A673 (cell line): ENCODE data around the gene CST5. TPM values are rescaled to one million over a fixed set of nuclear protein-coding genes. Genes with fewer than 3 reads are reported as not detected.
"Not testable (repeated sequence)": the region's sequence is repeated elsewhere in the genome, so short reads cannot be mapped to it uniquely, and the experiment has no call there.

ENCODE experiments used
- BruUV-seq: library from RNA; stranded (reverse); fragments of 400-500 nt; replicated peaks from 2 replicates; lab custom pipeline; 2021; lab: Mats Ljungman, UMichigan
- CTCF ChIA-PET: fragments of 300-600 bp; sonication (Branson Sonifier 250); formaldehyde crosslinking; loops from one replicate; lab custom pipeline; 2022; ENCODE audit warnings: antibody characterized with exemption; lab: Charles Lee
- POLR2A ChIA-PET: fragments of 300-600 bp; sonication (Branson Sonifier 250); formaldehyde crosslinking; loops from one replicate; lab custom pipeline; 2022; ENCODE audit warnings: antibody characterized with exemption; ENCODE audit not compliant: low non-redundant PET; lab: Charles Lee
- DNase-seq: peaks from one replicate; pipeline ENCODE4 v3.0.0-alpha.2; 2015; ENCODE audit warnings: low spot score
- H3K27ac ChIP-seq: fragments of 200-600 bp; sonication (generic); 2 replicates; pipeline ENCODE4 v1.5.1; 2016; ENCODE audit warnings: mixed run types, low read depth, mild to moderate bottlenecking, mixed read lengths, antibody characterized with exemption, low read length; ENCODE audit not compliant: poor library complexity, severe bottlenecking
- H3K27me3 ChIP-seq: fragments of 200-600 bp; sonication (generic); replicated peaks from 2 replicates; pipeline ENCODE4 v1.6.1; 2017; ENCODE audit warnings: mixed run types, low read depth, mild to moderate bottlenecking, mixed read lengths, antibody characterized with exemption, low read length; ENCODE audit not compliant: insufficient read depth, poor library complexity
- H3K36me3 ChIP-seq: fragments of 200-600 bp; sonication (generic); 2 replicates; pipeline ENCODE4 v1.6.1; 2016; ENCODE audit warnings: mixed run types, mild to moderate bottlenecking, mixed read lengths, antibody characterized with exemption, low read length; ENCODE audit not compliant: insufficient read depth, poor library complexity, severe bottlenecking
- H3K4me1 ChIP-seq: fragments of 200-600 bp; sonication (generic); 2 replicates; pipeline ENCODE4 v1.6.1; 2017; ENCODE audit warnings: mixed run types, mild to moderate bottlenecking, mixed read lengths, antibody characterized with exemption, low read length; ENCODE audit not compliant: insufficient read depth, poor library complexity, severe bottlenecking
- H3K4me3 ChIP-seq: fragments of 200-600 bp; sonication (generic); 2 replicates; pipeline ENCODE4 v1.5.1; 2016; ENCODE audit warnings: low read depth, mixed run types, mild to moderate bottlenecking, mixed read lengths, low read length; ENCODE audit not compliant: poor library complexity, severe bottlenecking
- H3K9me3 ChIP-seq: fragments of 200-600 bp; sonication (generic); 2 replicates; pipeline ENCODE4 v1.6.1; 2016; ENCODE audit warnings: mixed run types, low read depth, mild to moderate bottlenecking, mixed read lengths, antibody characterized with exemption, low read length; ENCODE audit not compliant: poor library complexity, severe bottlenecking
- EZH2 ChIP-seq: fragments of 200-600 bp; sonication (generic); IDR thresholded peaks from 2 replicates; pipeline ENCODE4 v1.6.1; 2017; ENCODE audit warnings: borderline replicate concordance, low read depth, mild to moderate bottlenecking, mixed read lengths, antibody characterized with exemption, low read length; ENCODE audit not compliant: poor library complexity, severe bottlenecking
- intact Hi-C: fragments of 100-400 bp; cut with micrococcal nuclease; formaldehyde crosslinking; loops from one replicate; pipeline ENCODE4 v1.10.0; 2022; ENCODE audit not compliant: unreplicated experiment
- total RNA-seq: library from RNA; stranded (reverse); gene quantifications from 2 replicates; pipeline ENCODE4 v1.2.3, GENCODE V29; 2021
- TF ChIP-seq, protein P1 (sequence below): fragments of 300-800, 200-600 bp; sonication (generic); conservative IDR thresholded peaks from 2 replicates; pipeline ENCODE4 v1.5.1; 2017; ENCODE audit warnings: low read depth, mild to moderate bottlenecking, antibody characterized with exemption, low read length, moderate library complexity, mixed read lengths

CST5 gene
- total RNA-seq, 1 experiment from 2014 or later = not detected

DNA sequence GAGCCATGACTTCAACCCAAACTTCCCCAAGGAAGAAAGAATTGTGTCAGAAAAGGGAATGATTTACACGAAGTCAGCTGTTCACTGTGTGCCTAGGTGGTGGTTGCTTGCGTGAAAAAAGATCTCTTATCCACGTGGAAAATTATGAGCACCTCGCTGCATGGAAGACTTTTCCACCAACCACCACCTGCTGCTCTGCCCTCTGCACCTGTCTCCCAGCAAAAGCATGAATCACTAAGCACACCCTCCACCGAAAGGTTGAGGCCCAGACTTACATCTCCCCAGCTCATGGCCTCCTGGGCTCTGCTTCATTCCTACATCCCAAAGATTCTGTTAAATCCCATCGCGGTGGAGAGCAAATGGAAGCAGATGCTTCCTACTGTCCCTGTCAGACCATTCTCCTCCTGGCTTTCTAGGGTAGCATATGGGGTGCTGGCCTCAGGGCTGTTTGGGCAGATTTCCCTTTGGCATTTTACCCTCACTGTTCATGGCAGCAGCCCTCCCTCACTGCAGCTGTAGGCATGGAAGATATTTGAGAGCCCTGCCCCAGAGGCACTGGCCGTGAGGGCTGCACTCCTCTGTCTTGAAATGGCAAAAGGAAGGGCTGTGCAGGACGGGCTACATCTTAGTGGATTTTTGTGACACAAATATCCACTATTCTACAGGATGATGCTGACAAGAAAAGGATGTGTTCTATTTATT is 37.6 kb upstream of the CST5 start:
- BruUV-seq = no TSS peak
- Histone ChIP-seq H3K4me1 (peaks cover 31% of the 10 kb centered on the region), H3K9me3 (no peaks in the 10 kb centered on the region), H3K27me3 (no peaks in the 10 kb centered on the region), H3K4me3 (no peak overlapping the region), H3K36me3 (no peaks in the 10 kb centered on the region), H3K27ac (no peak overlapping the region)
- CTCF ChIA-PET = no interaction called here
- intact Hi-C loops = no loop called here
- no peak for TF ChIP-seq EZH2
- TF ChIP-seq, protein P1, sequence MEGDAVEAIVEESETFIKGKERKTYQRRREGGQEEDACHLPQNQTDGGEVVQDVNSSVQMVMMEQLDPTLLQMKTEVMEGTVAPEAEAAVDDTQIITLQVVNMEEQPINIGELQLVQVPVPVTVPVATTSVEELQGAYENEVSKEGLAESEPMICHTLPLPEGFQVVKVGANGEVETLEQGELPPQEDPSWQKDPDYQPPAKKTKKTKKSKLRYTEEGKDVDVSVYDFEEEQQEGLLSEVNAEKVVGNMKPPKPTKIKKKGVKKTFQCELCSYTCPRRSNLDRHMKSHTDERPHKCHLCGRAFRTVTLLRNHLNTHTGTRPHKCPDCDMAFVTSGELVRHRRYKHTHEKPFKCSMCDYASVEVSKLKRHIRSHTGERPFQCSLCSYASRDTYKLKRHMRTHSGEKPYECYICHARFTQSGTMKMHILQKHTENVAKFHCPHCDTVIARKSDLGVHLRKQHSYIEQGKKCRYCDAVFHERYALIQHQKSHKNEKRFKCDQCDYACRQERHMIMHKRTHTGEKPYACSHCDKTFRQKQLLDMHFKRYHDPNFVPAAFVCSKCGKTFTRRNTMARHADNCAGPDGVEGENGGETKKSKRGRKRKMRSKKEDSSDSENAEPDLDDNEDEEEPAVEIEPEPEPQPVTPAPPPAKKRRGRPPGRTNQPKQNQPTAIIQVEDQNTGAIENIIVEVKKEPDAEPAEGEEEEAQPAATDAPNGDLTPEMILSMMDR = no peak
- POLR2A ChIA-PET = no interaction called here
- no peak for DNase-seq

DNA sequence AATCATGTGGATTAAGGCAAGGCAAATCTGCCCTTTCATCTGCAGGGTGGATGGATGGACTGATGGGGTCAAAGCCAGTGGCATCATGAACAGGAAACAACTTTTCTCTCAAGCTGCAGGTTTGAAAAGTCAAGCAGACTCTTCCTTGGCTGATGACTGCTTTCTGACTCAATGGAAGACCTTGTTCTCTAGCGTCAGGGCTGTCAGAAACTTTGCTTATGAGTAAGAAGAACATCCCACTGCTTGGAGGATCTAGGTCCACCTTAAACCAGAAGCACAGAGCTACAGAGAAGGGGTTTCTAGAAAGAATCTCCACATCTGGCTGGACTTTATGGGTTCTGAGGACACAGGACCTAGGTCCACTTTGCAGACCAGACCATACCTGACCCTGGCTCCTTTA is 36.3 kb upstream of the CST5 start:
- TF ChIP-seq, protein P1 = no peak
- no peak for TF ChIP-seq EZH2
- Histone ChIP-seq H3K27ac (no peak overlapping the region), H3K4me1 (peaks cover 27% of the 10 kb centered on the region), H3K4me3 (no peak overlapping the region), H3K9me3 (no peaks in the 10 kb centered on the region), H3K36me3 (no peaks in the 10 kb centered on the region), H3K27me3 (no peaks in the 10 kb centered on the region)
- DNase-seq = no peak
- no TSS peak for BruUV-seq
- ChIA-PET POLR2A (no interaction called here), CTCF (no interaction called here)
- intact Hi-C loops = no loop called here

DNA sequence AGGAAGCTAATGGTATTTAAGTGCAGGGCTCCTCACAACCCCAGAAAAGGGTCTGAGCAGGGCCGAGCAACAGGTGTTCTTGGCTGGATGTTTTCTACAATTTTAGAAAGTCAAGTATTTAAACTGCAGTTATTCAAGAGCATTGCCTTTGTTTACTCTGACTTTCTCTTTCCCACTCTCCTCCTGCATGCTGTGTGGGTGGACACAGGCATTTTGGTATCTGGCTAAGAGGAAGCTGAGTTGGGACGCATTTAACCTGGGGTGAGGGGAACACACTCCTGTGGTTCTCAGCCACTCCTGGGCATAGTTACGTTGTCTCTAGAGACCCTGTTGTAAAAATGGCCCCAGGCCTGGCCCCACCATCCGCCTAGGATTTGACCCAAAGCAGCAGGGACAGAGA is 34.9 kb upstream of the CST5 start:
- POLR2A ChIA-PET, H3K27me3 ChIP-seq, H3K27ac ChIP-seq, H3K4me3 ChIP-seq, H3K36me3 ChIP-seq, H3K9me3 ChIP-seq, intact Hi-C loops, DNase-seq, BruUV-seq, CTCF ChIA-PET: not testable (repeated sequence)
- H3K4me1 ChIP-seq = peaks cover 16% of the 10 kb centered on the region

DNA sequence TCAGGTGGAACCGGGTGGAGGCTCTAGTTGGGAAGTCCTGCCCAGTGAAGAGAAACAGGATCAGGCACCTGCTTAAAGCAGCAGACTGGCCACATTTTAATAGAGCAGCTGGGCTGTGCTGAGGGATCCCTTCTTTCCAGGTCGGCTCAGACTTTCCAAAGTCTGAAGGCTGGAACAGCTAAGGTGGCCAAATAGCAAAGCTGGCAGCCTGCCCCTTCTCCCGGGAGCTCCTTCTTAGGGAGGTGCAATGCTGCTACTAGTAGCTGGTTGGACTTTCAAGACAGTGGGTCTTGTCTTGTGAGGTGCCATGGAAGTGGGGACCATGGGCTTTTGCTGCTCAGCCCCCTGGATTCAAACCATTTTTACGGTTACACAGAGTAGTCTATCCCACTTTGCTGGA is 30.7 kb upstream of the CST5 start:
- CTCF ChIA-PET = no interaction called here
- TF ChIP-seq, protein P1 = no peak
- no peak for TF ChIP-seq EZH2
- Histone ChIP-seq H3K27me3 (no peaks in the 10 kb centered on the region), H3K36me3 (no peaks in the 10 kb centered on the region), H3K9me3 (no peaks in the 10 kb centered on the region), H3K4me1 (no peaks in the 10 kb centered on the region), H3K4me3 (no peak overlapping the region), H3K27ac (no peak overlapping the region)
- no TSS peak for BruUV-seq
- intact Hi-C loops = no loop called here
- DNase-seq = no peak
- POLR2A ChIA-PET = no interaction called here
